ENCODE measurements around the gene PIGS. TPM values are rescaled to one million over a fixed set of nuclear protein-coding genes. Genes with fewer than 3 reads are reported as not detected.

Gene PIGS
- total and polyA plus RNA-seq, 2 of the 13 experiments (the other 11 are each of a cell fraction or from before 2014, with no cell fraction given), result 31.7 to 42.6 TPM

GRCh38 chr17:28524476-28525424 is 46.6 kb downstream of the PIGS start (continued):
- TF ChIP-seq ELK4 (CRISPR knock-in tag; IDR thresholded peaks at IDR 0.05; ENCODE audit: borderline replicate concordance), result no peak
- no peak for TF ChIP-seq CTCF (CRISPR knock-in tag; IDR thresholded peaks at IDR 0.05)
- no peak for TF ChIP-seq ZNF704 (CRISPR knock-in tag; IDR thresholded peaks at IDR 0.05; ENCODE audit: borderline replicate concordance)
- no peak for TF ChIP-seq ZNF781 (CRISPR knock-in tag; IDR thresholded peaks at IDR 0.05; ENCODE audit: borderline replicate concordance, not compliant biosample characterization)
- no peak for TF ChIP-seq TFDP2 (CRISPR knock-in tag; IDR thresholded peaks at IDR 0.05)
- no peak for TF ChIP-seq NCOA2 (CRISPR knock-in tag; IDR thresholded peaks at IDR 0.05)
- TF ChIP-seq SNRNP70 (IDR thresholded peaks at IDR 0.05; ENCODE audit: low read depth, low read length), result no peak
- TF ChIP-seq FOXJ3 (CRISPR knock-in tag; IDR thresholded peaks at IDR 0.05; ENCODE audit: borderline replicate concordance), result no peak
- TF ChIP-seq GPN1 (CRISPR knock-in tag; IDR thresholded peaks at IDR 0.05; ENCODE audit: borderline replicate concordance), result no peak
- no peak for TF ChIP-seq NFE2L1 (CRISPR knock-in tag; IDR thresholded peaks at IDR 0.05; ENCODE audit: borderline replicate concordance)
- TF ChIP-seq ZNF672 (CRISPR knock-in tag; IDR thresholded peaks at IDR 0.05), result no peak
